ENCODE measurements around the gene ABCB1.

Gene ABCB1

GRCh38 chr7:87505557-87506245 is 95.0 kb downstream of the ABCB1 start:
- peak overlapping the region; percentile 16; the same call in 1 of the 2 replicates for H3K9ac ChIP-seq (ENCODE audit: low read length)
- H3K79me2 ChIP-seq (ENCODE audit: low read length): no peaks in the 10 kb centered on the region
- peak overlapping the region; percentile 46 for H2AFZ ChIP-seq (ENCODE audit: low read length)
- H3K36me3 ChIP-seq (replicated peaks; ENCODE audit: insufficient read depth, low read length): no peaks in the 10 kb centered on the region
- H3K4me3 ChIP-seq (ENCODE audit: low read length): peak overlapping the region; percentile 33; the same call in 1 of the 2 replicates
- no peak for TF ChIP-seq EZH2phosphoT487 (IDR thresholded peaks at IDR 0.05; ENCODE audit: low read length)
- no peak for TF ChIP-seq EZH2 (optimal IDR thresholded peaks at IDR 0.05; ENCODE audit: low read depth, low read length)
- no peak for TF ChIP-seq CTCF (IDR thresholded peaks at IDR 0.05; ENCODE audit: low read length)
- H3K27me3 ChIP-seq (replicated peaks; ENCODE audit: insufficient read depth, low read length): no peaks in the 10 kb centered on the region
- H3K9me3 ChIP-seq (replicated peaks; ENCODE audit: insufficient read depth, low read length): no peaks in the 10 kb centered on the region
- H3K4me2 ChIP-seq (ENCODE audit: low read depth, low read length): peak overlapping the region; percentile 64
- no peaks in the 10 kb centered on the region for H3F3A ChIP-seq (ENCODE audit: insufficient read depth, low read length)
- peaks cover 5% of the 10 kb centered on the region; the same call in 1 of the 2 replicates for H3K4me1 ChIP-seq (ENCODE audit: low read length)
- H3K27ac ChIP-seq (ENCODE audit: low read length): peak overlapping the region; percentile 3; the same call in 1 of the 2 replicates
- H4K20me1 ChIP-seq (ENCODE audit: insufficient read depth, low read length): no peaks in the 10 kb centered on the region
- no peaks in the 10 kb centered on the region for H3K9me2 ChIP-seq (replicated peaks; ENCODE audit: insufficient read depth, low read length)
- DNase-seq: peak; percentile 59

- Histone ChIP-seq H3F3A (ENCODE audit: insufficient read depth, low read length) (no peaks in the 10 kb centered on the region), H4K20me1 (ENCODE audit: insufficient read depth, low read length) (no peaks in the 10 kb centered on the region), H3K4me2 (ENCODE audit: low read depth, low read length) (no peak overlapping the region), H3K36me3 (replicated peaks; ENCODE audit: insufficient read depth, low read length) (no peaks in the 10 kb centered on the region), H3K4me1 (ENCODE audit: low read length) (peaks cover 5% of the 10 kb centered on the region; the same call in 1 of the 2 replicates), H3K27ac (ENCODE audit: low read length) (no peak overlapping the region), H3K27me3 (replicated peaks; ENCODE audit: insufficient read depth, low read length) (no peaks in the 10 kb centered on the region), H3K79me2 (ENCODE audit: low read length) (no peaks in the 10 kb centered on the region), H3K9me2 (replicated peaks; ENCODE audit: insufficient read depth, low read length) (no peaks in the 10 kb centered on the region), H3K9ac (ENCODE audit: low read length) (no peak overlapping the region), H3K9me3 (replicated peaks; ENCODE audit: insufficient read depth, low read length) (no peaks in the 10 kb centered on the region), H3K4me3 (ENCODE audit: low read length) (no peak overlapping the region), H2AFZ (ENCODE audit: low read length) (peak overlapping the region; percentile 46)
- TF ChIP-seq EZH2phosphoT487 (IDR thresholded peaks at IDR 0.05; ENCODE audit: low read length) (no peak), EZH2 (optimal IDR thresholded peaks at IDR 0.05; ENCODE audit: low read depth, low read length) (no peak), CTCF (IDR thresholded peaks at IDR 0.05; ENCODE audit: low read length) (no peak)
- no peak for DNase-seq
Measured at GRCh38 chr7:87505122-87505521, 95.6 kb downstream of the ABCB1 start.

- Histone ChIP-seq H3K36me3 (replicated peaks; ENCODE audit: insufficient read depth, low read length) (no peaks in the 10 kb centered on the region), H4K20me1 (ENCODE audit: insufficient read depth, low read length) (no peaks in the 10 kb centered on the region), H3K4me1 (ENCODE audit: low read length) (no peaks in the 10 kb centered on the region), H3K9me2 (replicated peaks; ENCODE audit: insufficient read depth, low read length) (no peaks in the 10 kb centered on the region), H3K9me3 (replicated peaks; ENCODE audit: insufficient read depth, low read length) (no peaks in the 10 kb centered on the region), H3K79me2 (ENCODE audit: low read length) (no peaks in the 10 kb centered on the region), H3K9ac (ENCODE audit: low read length) (no peak overlapping the region), H3F3A (ENCODE audit: insufficient read depth, low read length) (no peaks in the 10 kb centered on the region), H2AFZ (ENCODE audit: low read length) (no peak overlapping the region), H3K27me3 (replicated peaks; ENCODE audit: insufficient read depth, low read length) (no peaks in the 10 kb centered on the region), H3K4me3 (ENCODE audit: low read length) (no peak overlapping the region), H3K4me2 (ENCODE audit: low read depth, low read length) (no peak overlapping the region), H3K27ac (ENCODE audit: low read length) (no peak overlapping the region)
- no peak for DNase-seq
- TF ChIP-seq EZH2phosphoT487 (IDR thresholded peaks at IDR 0.05; ENCODE audit: low read length) (no peak), CTCF (IDR thresholded peaks at IDR 0.05; ENCODE audit: low read length) (no peak), EZH2 (optimal IDR thresholded peaks at IDR 0.05; ENCODE audit: low read depth, low read length) (no peak)
Measured at GRCh38 chr7:87499494-87499893, 101.2 kb downstream of the ABCB1 start.

All from MM.1S (cell line).